Cerebellar nuclear complex (tissue), 1 donor: ENCODE measurements around the gene UGT2A3.
"Not testable (repeated sequence)": the region's sequence is repeated elsewhere in the genome, so short reads cannot be mapped to it uniquely, and the experiment has no call there.

Source experiments
- DNase-seq, 2 experiments: peaks; one replicate each; lab custom pipeline; 2025; lab: John Stamatoyannopoulos, UW

UGT2A3 gene

DNA sequence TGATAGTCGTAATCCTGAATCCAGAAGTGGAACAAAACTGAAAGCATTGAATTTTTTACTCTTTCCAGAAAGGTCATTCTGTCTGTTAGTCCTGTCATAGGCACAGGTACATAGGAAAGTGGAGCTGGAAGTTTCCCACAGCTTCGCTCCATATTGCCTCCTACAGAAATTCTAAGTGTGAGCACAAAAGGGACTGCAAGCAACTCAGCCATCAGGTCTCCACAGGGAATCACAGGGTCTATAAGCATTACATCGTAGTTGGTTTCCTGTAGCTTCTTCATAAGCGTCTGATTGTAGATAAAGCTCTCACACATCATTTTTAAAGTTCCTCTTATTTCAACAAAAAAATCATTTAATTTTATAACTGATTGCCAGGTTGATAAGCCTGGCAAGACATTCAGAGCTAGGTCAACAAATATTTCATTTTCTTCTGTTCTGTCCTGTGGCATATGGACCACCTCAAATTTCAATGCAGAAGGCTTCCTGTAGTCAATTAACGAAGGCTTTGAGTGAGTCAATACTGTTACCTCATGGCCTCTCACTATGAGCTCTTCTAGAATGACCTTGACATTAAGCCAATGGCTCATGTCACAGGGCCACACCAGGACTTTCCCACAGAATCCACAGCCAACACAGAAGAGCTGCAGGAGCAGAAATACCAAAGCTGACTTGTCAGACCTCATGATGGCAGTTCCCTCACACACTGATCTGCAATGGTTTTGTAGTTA lies at the start of gene UGT2A3:
Gene UGT2A3, minus strand, starts transcription at position 727 of the 728 bp plus-strand sequence. Its CDS starts 44 bp downstream, at position 683.
- DNase-seq = no peak

DNA sequence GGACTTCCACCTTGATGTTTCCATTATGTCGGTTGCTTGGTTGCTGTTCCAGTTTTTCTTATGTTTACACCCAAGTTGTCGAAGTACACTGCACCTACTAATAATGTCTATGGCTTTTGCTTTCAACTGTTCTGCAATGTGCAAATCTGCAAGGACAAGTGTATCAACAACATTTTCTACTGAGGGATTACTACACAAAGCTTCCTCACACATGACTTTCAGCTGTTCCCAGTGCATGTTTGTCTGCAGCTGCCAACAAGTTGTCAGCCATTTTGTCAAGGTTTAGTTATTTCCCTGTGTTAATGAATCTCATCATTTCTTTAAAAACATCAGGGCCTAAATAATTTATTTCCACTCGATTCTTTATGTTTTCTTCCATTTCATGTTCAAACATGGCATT lies 45.4 kb upstream of the UGT2A3 start:
- no peak for DNase-seq

DNA sequence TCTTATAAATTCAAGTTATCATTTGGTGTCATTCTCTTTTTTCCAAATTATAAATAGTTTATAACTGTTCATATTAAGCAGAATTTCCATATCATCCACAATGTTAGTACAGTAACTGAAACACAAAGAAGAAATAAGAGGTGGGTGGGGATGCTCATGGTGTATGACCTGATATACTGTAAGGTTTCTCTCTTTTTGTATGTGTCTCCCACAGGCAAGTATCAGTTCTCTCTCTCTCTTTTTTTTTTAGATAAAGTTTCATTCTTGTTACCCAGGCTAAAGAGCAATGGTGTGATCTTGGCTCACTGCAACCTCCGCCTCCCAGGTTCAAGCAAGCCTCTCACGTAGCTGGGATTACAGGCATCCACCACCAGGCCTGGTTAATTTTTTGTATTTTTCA lies 43.7 kb upstream of the UGT2A3 start:
- DNase-seq = no peak

DNA sequence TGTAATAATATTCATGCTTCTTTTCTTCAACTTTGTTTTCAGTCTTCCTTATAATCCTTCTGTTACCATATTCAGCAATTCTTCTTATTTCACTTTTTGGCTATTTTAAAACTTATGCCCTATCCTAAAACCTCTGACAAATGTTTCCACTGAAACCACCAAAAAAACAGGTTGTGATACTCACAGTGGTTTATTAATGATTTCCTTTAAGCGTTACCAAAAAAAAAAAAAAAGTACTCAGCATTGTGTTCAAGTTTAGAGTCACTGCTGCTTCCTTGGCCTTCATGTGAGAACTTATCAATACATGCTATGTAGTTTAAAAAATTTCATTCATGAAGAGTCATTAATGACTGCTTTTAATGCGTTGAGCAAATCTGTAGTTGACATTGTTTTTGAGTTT lies 35.4 kb upstream of the UGT2A3 start:
- no peak for DNase-seq

DNA sequence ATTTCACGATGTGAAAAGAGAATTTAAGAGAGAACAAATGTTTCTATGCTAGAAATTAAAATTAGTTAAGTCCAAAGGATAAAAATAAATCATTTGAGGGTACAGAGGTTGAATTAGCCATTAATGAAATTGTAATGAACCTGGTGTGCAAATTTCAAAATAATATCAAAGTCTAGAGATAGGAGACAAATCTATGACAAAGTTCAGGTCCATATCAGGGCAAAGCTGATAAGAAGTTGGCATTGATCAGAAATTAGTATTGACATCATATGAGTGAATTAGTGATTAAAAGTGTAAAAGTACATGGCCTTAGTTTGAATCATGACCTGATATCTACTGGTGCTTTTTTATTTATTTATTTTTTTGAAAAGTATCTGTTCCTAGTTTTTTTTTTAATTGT lies 33.8 kb upstream of the UGT2A3 start:
- no peak for DNase-seq

DNA sequence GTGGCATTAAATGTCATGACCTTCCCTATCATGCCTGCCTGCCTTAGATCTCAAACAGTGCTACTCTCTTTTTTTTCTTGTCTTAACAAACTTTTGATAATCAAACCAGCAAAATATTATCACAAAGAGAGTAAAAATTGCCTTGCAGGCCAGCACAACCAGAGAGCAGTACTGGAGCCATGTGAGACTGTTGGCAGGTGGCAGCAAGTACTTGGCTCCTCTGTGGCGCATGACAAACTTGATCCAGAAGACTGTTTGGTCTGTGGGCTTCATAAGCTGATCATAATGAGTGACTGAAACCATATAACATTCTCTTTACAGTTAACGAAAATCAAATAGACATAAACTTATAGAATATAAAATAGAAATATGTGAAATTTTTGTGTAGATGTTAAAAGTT lies 33.3 kb upstream of the UGT2A3 start:
- DNase-seq = no peak

DNA sequence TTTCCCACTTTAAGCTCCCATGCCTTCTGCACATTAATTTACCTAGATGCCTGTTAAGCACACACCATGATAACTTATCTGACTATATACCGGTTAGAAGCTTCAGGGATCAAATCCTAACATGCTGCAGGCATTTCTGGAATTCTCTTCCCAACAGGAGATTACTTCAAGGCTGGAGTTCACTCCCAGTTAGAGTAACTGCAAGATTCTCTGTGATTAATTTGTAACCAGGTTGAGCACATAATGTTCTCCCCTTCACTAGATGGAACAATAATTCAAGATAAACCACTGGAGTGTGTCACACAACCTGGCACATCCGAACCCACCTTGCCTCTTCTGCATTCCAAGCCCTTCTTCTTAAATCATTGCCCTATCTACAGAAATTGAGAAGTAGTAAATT lies 11.8 kb upstream of the UGT2A3 start:
- no peak for DNase-seq

DNA sequence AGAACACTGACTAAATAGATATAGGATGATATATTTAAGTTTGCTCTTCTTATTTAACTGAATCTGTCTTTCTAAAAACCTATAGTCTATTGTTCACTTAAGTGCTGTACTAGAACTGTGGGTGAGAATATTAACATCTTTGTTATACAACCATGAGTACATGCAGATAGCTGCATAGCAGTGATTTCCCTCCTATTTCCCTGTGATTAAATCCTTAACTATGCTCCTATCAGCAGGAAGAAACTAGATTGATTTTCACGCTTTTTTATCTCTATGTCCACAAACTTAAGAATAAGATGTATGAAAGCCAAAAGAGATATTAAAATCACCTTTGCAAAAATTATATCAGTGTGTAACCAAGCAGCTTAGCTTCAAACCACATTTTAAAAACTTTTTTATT lies 11.3 kb upstream of the UGT2A3 start:
- no peak for DNase-seq

DNA sequence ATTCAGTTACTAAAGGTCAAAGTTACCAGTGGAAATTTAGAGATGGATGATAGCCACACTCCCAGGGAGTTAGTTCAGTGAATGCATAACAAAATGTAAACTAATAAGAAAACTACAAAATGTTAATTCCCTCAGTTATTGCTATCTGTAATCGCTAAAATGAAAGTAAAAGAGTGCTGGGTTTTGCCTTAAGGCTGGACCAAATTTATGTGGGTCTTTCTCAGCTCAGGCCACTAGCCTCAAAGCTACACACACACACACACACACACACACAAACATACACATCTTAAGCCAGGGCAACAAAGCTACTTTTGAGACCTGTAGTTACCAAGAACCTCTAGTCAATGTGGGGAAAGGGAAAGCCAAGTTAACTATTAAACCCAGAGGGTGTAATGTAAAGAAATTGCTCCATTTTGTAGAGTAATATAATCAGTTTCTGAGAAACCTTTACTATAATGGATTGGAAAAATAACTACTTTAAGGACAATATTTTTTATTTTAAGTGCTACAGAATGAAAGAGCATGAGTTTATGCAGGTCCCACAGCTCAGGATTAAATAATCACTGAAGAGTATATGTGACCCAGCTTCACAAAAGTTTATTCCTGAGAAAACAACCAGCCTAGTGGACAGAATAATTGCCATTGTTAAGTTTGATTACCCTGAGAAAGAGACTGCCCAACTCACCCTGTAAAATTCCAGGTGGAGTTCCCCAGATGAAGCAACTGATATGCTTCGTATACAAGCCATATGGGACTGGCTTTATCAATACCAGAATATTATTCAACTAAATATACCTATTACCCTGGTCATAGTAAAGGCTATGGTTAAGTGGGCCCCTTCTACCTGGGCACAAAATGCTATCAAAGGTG lies 8.9 kb upstream of the UGT2A3 start:
- no peak for DNase-seq

DNA sequence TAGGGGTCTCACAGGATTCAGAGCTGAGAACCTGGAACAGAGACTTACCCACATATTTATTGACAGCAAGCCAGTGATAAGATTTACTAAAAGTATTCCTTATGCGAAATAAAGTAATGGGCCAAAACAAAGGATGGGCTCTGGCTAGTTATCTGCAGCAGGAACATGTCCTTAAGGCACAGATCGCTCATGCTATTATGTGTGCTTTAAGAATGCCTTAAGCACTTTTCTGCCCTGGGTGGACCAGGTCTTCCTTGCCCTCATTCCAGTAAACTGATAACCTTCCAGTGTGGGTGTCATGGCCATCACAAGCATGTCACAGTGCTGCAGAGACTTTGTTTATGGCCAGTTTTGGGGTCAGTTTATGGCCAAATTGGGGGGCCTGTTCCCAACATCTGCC lies 7.5 kb upstream of the UGT2A3 start:
- not testable (repeated sequence) for DNase-seq

- DNase-seq = no peak
Observed at GRCh38 chr4:68954126-68954525, 2.5 kb upstream of the UGT2A3 start.

- DNase-seq = no peak
Observed at GRCh38 chr4:68953056-68953596, 1.5 kb upstream of the UGT2A3 start.

DNA sequence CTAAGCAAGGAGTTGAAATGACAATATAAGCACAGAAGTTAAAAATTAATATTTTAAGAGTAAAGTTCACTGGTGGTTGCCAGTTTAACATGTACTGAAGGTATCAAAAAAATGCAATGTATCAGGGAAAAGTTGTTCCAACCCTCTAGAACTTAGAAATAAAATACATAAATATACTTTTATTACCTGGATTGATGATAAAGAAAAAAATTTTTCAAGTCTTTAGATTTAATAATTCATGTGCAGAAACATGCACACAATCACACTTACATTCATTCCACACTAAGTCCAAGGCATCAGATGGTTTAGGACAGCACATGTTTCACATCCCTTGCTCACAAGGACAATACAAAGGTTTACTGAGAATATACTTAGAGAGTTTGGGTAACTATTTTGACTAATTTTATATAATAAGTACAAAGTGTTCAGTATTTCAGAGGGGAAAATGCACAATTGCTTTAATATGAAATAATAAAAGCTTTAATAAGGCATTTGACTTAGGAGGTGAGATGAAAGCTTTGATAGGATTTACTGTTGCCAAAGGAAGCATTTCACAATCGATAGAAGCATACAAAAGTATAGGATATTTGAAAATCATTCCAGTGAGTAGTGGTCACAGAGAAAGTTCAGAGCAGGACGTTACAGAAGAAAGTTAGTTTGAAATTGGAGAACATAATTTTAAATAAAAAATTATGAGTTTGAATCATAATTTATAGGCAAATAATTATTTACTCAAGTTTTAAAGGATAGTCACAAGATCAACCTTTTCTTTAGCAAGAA lies 392 bp upstream of the UGT2A3 start:
- no peak for DNase-seq

- DNase-seq = no peak
Observed at GRCh38 chr4:68950033-68950432, 1.6 kb downstream of the UGT2A3 start.

DNA sequence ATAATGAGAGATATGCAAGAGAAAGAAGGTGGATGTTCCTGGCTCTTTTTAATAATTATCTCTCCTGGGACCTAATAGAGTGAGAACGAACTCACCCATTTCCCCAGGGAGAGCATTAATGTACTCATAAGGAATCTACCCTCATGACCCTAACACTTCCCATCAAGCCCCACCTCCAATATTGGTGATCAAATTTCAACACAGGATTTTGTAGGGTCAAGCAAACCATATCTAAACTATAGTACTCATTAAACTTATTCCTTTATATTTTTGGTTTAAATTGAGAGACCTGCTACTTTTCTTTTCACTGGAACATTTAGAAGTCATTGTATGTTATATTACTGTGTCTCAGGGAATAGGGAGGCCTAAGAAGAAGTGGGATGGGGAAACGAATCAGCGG lies 2.6 kb downstream of the UGT2A3 start:
- DNase-seq = no peak

- no peak for DNase-seq
Observed at GRCh38 chr4:68948044-68948743, 3.4 kb downstream of the UGT2A3 start.

- DNase-seq = no peak
Observed at GRCh38 chr4:68929076-68929737, 22.4 kb downstream of the UGT2A3 start.

GRCh38 chr4:68927165-68927564 lies 24.4 kb downstream of the UGT2A3 start:
- no peak for DNase-seq

- not testable (repeated sequence) for DNase-seq
Observed at GRCh38 chr4:68922202-68922601, 29.4 kb downstream of the UGT2A3 start.

GRCh38 chr4:68921051-68921450 lies 30.6 kb downstream of the UGT2A3 start:
- no peak for DNase-seq

DNA sequence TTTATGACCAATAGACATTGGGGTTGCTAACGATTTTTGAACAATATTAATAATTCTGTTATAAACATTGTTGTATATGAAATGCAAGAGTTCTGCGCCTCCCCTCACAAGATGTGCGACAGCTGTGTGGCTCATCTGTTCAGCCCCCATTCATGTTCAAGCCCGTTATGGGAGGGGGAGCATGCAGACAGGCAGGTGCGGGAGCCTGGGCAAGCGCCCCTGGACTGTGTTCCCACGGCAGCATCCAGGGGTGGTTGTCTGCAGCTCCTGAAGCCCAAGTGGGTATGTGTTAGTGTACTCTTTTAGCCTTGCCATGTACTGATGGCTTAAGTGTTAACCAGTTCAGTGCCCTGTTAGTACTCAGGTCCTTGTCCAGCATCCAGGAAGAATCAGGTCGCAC lies 34.6 kb downstream of the UGT2A3 start:
- DNase-seq = no peak
